Adrenal gland (tissue), 5 donors: ENCODE measurements around the gene UNC45A.

Source experiments
- POLR2A ChIP-seq, 2 donors: fragments of 450-650 bp; IDR thresholded peaks; one replicate each; pipeline ENCODE4 v1.6.1; 2017; ENCODE audit warnings: antibody characterized with exemption in 2 of 2, mild to moderate bottlenecking in 2 of 2, moderate library complexity in 1 of 2
- TF ChIP-seq, protein P1 (sequence below), 6 experiments: fragments of 450-650 bp in 4 of 6; fragments of 200-600 bp in 2 of 6; sonication (generic) in 1 of 6; IDR thresholded peaks; 1 replicate in 5 of 6; 2 replicates in 1 of 6; pipeline versions ENCODE4 v1.5.1 to v1.8.0; 2016 to 2021; ENCODE audit warnings: antibody characterized with exemption in 6 of 6, mild to moderate bottlenecking in 2 of 6, moderate library complexity in 1 of 6
- donor health status: DM: no; HTN: no; CAD: no.

DNA sequence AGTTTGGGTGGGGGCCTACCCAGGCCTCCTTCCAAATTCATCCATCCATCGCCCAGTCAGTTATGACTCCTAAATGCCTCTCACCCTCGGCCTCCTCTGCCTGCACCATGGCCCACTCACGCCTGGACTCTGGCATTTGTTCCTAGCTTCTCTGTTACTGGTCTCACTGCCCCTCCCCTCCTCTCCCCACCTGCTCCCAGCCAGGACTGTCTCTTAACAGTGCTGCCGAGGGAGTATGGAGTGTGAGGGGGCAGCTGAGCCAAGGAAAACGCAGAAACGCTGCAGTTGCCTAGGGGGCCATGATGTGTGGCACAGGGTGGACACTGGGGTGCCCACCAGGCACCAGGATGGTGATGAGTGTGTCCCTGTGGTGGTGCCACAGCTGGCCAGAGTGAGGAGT lies 22.7 kb downstream of the UNC45A start:
- no peak for TF ChIP-seq POLR2A (IDR thresholded peaks at IDR 0.05)
- TF ChIP-seq, protein P1, sequence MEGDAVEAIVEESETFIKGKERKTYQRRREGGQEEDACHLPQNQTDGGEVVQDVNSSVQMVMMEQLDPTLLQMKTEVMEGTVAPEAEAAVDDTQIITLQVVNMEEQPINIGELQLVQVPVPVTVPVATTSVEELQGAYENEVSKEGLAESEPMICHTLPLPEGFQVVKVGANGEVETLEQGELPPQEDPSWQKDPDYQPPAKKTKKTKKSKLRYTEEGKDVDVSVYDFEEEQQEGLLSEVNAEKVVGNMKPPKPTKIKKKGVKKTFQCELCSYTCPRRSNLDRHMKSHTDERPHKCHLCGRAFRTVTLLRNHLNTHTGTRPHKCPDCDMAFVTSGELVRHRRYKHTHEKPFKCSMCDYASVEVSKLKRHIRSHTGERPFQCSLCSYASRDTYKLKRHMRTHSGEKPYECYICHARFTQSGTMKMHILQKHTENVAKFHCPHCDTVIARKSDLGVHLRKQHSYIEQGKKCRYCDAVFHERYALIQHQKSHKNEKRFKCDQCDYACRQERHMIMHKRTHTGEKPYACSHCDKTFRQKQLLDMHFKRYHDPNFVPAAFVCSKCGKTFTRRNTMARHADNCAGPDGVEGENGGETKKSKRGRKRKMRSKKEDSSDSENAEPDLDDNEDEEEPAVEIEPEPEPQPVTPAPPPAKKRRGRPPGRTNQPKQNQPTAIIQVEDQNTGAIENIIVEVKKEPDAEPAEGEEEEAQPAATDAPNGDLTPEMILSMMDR (IDR thresholded peaks at IDR 0.05) = no peak
